Left hindlimb (tissue), 1 donor: ENCODE results near the gene CAMTA1.
"Not testable (repeated sequence)": the region's sequence is repeated elsewhere in the genome, so short reads cannot be mapped to it uniquely, and the experiment has no call there.

ENCODE experiments used
- DNase-seq: peaks from one replicate; pipeline ENCODE4 v3.0.0-alpha.2; 2018

Gene CAMTA1

GRCh38 chr1:7128293-7128692 lies 343.0 kb downstream of the CAMTA1 start:
- DNase-seq = no peak

GRCh38 chr1:7130127-7130526 lies 344.9 kb downstream of the CAMTA1 start:
- no peak for DNase-seq

- no peak for DNase-seq
These were observed 350.2 kb downstream of the CAMTA1 start for GRCh38 chr1:7135493-7135892.

- DNase-seq = no peak
These were observed 351.1 kb downstream of the CAMTA1 start for GRCh38 chr1:7136166-7136953.

- no peak for DNase-seq
These were observed 355.0 kb downstream of the CAMTA1 start for GRCh38 chr1:7140251-7140650.

GRCh38 chr1:7145947-7146346 lies 360.7 kb downstream of the CAMTA1 start:
- DNase-seq = no peak

- DNase-seq = no peak
These were observed 361.5 kb downstream of the CAMTA1 start for GRCh38 chr1:7146710-7147109.

- DNase-seq = not testable (repeated sequence)
These were observed 362.5 kb downstream of the CAMTA1 start for GRCh38 chr1:7147581-7148282.

- DNase-seq = peak; percentile 42
These were observed 364.0 kb downstream of the CAMTA1 start for GRCh38 chr1:7149080-7149838.

- DNase-seq = no peak
These were observed 365.5 kb downstream of the CAMTA1 start for GRCh38 chr1:7150724-7151280.

GRCh38 chr1:7151978-7152377 lies 366.7 kb downstream of the CAMTA1 start:
- DNase-seq = no peak

GRCh38 chr1:7152655-7153054 lies 367.4 kb downstream of the CAMTA1 start:
- DNase-seq = no peak

GRCh38 chr1:7153464-7153863 lies 368.2 kb downstream of the CAMTA1 start:
- no peak for DNase-seq

- no peak for DNase-seq
These were observed 374.0 kb downstream of the CAMTA1 start for GRCh38 chr1:7159116-7159781.

- DNase-seq = not testable (repeated sequence)
These were observed 383.3 kb downstream of the CAMTA1 start for GRCh38 chr1:7168554-7168953.

- DNase-seq = no peak
These were observed 385.9 kb downstream of the CAMTA1 start for GRCh38 chr1:7171168-7171567.

GRCh38 chr1:7171574-7171973 lies 386.3 kb downstream of the CAMTA1 start:
- no peak for DNase-seq

- no peak for DNase-seq
These were observed 387.6 kb downstream of the CAMTA1 start for GRCh38 chr1:7172804-7173203.

GRCh38 chr1:7174561-7174960 lies 389.3 kb downstream of the CAMTA1 start:
- DNase-seq = no peak

GRCh38 chr1:7174980-7175906 lies 390.0 kb downstream of the CAMTA1 start:
- no peak for DNase-seq

- no peak for DNase-seq
These were observed 391.8 kb downstream of the CAMTA1 start for GRCh38 chr1:7177021-7177420.
